Panc1 (cell line): ENCODE results near the gene OTOGL.

ENCODE experiments used
- CTCF ChIP-seq: fragments of 450-650 bp; IDR thresholded peaks from 2 replicates; pipeline ENCODE4 v1.5.1; 2017; ENCODE audit warnings: mild to moderate bottlenecking
- TF ChIP-seq, protein P1 (sequence below), 2 experiments: IDR thresholded peaks; 2 replicates each; pipeline ENCODE4 v1.6.1; 2011 to 2012; ENCODE audit warnings: low read depth in 2 of 2, control low read depth in 1 of 2, low read length in 1 of 2, mild to moderate bottlenecking in 1 of 2, moderate library complexity in 1 of 2; ENCODE audit not compliant: insufficient read depth in 1 of 2

- TF ChIP-seq CTCF = no peak
- TF ChIP-seq, protein P1, sequence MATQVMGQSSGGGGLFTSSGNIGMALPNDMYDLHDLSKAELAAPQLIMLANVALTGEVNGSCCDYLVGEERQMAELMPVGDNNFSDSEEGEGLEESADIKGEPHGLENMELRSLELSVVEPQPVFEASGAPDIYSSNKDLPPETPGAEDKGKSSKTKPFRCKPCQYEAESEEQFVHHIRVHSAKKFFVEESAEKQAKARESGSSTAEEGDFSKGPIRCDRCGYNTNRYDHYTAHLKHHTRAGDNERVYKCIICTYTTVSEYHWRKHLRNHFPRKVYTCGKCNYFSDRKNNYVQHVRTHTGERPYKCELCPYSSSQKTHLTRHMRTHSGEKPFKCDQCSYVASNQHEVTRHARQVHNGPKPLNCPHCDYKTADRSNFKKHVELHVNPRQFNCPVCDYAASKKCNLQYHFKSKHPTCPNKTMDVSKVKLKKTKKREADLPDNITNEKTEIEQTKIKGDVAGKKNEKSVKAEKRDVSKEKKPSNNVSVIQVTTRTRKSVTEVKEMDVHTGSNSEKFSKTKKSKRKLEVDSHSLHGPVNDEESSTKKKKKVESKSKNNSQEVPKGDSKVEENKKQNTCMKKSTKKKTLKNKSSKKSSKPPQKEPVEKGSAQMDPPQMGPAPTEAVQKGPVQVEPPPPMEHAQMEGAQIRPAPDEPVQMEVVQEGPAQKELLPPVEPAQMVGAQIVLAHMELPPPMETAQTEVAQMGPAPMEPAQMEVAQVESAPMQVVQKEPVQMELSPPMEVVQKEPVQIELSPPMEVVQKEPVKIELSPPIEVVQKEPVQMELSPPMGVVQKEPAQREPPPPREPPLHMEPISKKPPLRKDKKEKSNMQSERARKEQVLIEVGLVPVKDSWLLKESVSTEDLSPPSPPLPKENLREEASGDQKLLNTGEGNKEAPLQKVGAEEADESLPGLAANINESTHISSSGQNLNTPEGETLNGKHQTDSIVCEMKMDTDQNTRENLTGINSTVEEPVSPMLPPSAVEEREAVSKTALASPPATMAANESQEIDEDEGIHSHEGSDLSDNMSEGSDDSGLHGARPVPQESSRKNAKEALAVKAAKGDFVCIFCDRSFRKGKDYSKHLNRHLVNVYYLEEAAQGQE (IDR thresholded peaks at IDR 0.05; ENCODE audit: insufficient read depth in 1 of 2, low read depth in 2 of 2, low read length in 1 of 2) = no peak
These were observed 92.8 kb downstream of the OTOGL start for GRCh38 chr12:80192087-80192486.
